Endothelial cell (in vitro differentiated cells): Measurements from ENCODE around the gene PMP22. TPM values are rescaled to one million over a fixed set of nuclear protein-coding genes. Genes with fewer than 3 reads are reported as not detected.

ENCODE experiments used
- DNase-seq: peaks from one replicate; pipeline ENCODE4 v3.0.0; 2021; ENCODE audit warnings: low spot score
- H3K27ac Mint-ChIP-seq: one replicate; pipeline ENCODE4 v1.8.0; 2021; ENCODE audit warnings: mixed read lengths, inconsistent platforms; ENCODE audit not compliant: unreplicated experiment
- H3K27me3 Mint-ChIP-seq: one replicate; pipeline ENCODE4 v1.8.0; 2021; ENCODE audit warnings: mild to moderate bottlenecking, moderate library complexity, mixed read lengths, inconsistent platforms; ENCODE audit not compliant: unreplicated experiment
- H3K36me3 Mint-ChIP-seq: one replicate; pipeline ENCODE4 v1.8.0; 2021; ENCODE audit warnings: mild to moderate bottlenecking, low read depth, mixed read lengths, inconsistent platforms; ENCODE audit not compliant: unreplicated experiment
- H3K4me1 Mint-ChIP-seq: one replicate; pipeline ENCODE4 v1.8.0; 2021; ENCODE audit warnings: mild to moderate bottlenecking, mixed read lengths, inconsistent platforms; ENCODE audit not compliant: unreplicated experiment
- H3K4me3 Mint-ChIP-seq: one replicate; pipeline ENCODE4 v1.8.0; 2021; ENCODE audit warnings: mild to moderate bottlenecking, mixed read lengths, inconsistent platforms; ENCODE audit not compliant: unreplicated experiment
- H3K9me3 Mint-ChIP-seq: one replicate; pipeline ENCODE4 v1.8.0; 2021; ENCODE audit warnings: mixed read lengths, inconsistent platforms; ENCODE audit not compliant: unreplicated experiment
- CTCF ChIP-seq: fragments of 200-600 bp; sonication (generic); IDR thresholded peaks from one replicate; pipeline ENCODE4 v1.5.0; 2021; ENCODE audit warnings: antibody characterized with exemption; ENCODE audit not compliant: unreplicated experiment
- total RNA-seq: library from RNA; stranded (reverse); fragmentation: NEBNext Ultra II Directional; extraction: Animal tissue kit (Norgen Biotek cat#: 25700); gene quantifications from one replicate; pipeline ENCODE4 v1.2.1, GENCODE V29; 2021; ENCODE audit not compliant: unreplicated experiment

PMP22 gene
- total RNA-seq, 1 donor from 2014 or later: 314 TPM

GRCh38 chr17:15257796-15258512, 7.2 kb downstream of the PMP22 start:
- H3K9me3 Mint-ChIP-seq: no peaks in the 10 kb centered on the region
- H3K27me3 Mint-ChIP-seq: peaks cover 12% of the 10 kb centered on the region

GRCh38 chr17:15257258-15257788, 7.8 kb downstream of the PMP22 start:
- Mint-ChIP-seq H3K27me3 (peaks cover 12% of the 10 kb centered on the region), H3K27ac (no peak overlapping the region), H3K4me1 (peaks cover 56% of the 10 kb centered on the region), H3K9me3 (no peaks in the 10 kb centered on the region), H3K4me3 (peak overlapping the region; percentile 75), H3K36me3 (peaks cover 45% of the 10 kb centered on the region)
- DNase-seq: peak; percentile 70
- peak; percentile 95 for TF ChIP-seq CTCF

More at GRCh38 chr17:15257796-15258512, 7.2 kb downstream of the PMP22 start:
- TF ChIP-seq CTCF: no peak
- Mint-ChIP-seq H3K27ac (no peak overlapping the region), H3K4me3 (peak overlapping the region; percentile 96), H3K36me3 (peaks cover 45% of the 10 kb centered on the region), H3K4me1 (peaks cover 53% of the 10 kb centered on the region)
- DNase-seq: no peak

GRCh38 chr17:15256689-15257088, 8.4 kb downstream of the PMP22 start:
- no peak overlapping the region for H3K27ac Mint-ChIP-seq
- peaks cover 45% of the 10 kb centered on the region for H3K36me3 Mint-ChIP-seq
- H3K9me3 Mint-ChIP-seq: no peaks in the 10 kb centered on the region
- peak overlapping the region; percentile 75 for H3K4me3 Mint-ChIP-seq
- DNase-seq: no peak
- peaks cover 12% of the 10 kb centered on the region for H3K27me3 Mint-ChIP-seq
- TF ChIP-seq CTCF: no peak
- H3K4me1 Mint-ChIP-seq: peaks cover 56% of the 10 kb centered on the region

- Mint-ChIP-seq H3K36me3 (peaks cover 45% of the 10 kb centered on the region), H3K9me3 (no peaks in the 10 kb centered on the region), H3K27ac (no peak overlapping the region), H3K4me3 (peak overlapping the region; percentile 62), H3K4me1 (peaks cover 56% of the 10 kb centered on the region), H3K27me3 (peaks cover 12% of the 10 kb centered on the region)
- DNase-seq: no peak
- TF ChIP-seq CTCF: no peak
Measured at GRCh38 chr17:15255713-15256454, 9.2 kb downstream of the PMP22 start.
